Measurements from ENCODE around the gene DNAJB8.

Gene DNAJB8

DNA sequence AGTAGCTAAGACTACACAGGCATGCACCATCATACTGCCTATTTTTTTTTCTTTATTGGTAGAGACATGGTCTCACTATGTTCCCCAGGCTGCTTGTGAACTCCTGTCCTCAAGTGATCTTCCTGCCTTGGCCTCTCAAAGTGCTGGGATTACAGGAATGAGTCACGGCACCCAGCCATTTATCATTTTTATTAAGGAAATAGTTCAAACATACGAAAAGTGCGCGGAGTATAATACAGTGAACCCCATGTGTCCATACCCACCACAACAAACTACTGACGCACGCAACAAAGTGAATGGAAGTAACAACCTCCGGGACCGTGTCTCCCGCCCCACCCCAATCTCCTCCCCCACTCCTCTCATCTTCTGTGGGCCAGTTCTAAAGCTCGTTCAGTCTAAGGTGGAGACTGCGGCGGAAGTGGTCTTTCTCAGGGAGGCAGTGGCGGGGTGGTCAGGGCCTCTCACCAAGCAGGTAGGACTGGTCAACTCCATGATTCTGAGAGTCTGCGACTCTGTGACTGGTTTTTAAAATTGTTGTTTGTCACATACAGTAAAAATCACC, 42.1 kb downstream of the DNAJB8 start:
- FAIRE-seq = no peak

DNA sequence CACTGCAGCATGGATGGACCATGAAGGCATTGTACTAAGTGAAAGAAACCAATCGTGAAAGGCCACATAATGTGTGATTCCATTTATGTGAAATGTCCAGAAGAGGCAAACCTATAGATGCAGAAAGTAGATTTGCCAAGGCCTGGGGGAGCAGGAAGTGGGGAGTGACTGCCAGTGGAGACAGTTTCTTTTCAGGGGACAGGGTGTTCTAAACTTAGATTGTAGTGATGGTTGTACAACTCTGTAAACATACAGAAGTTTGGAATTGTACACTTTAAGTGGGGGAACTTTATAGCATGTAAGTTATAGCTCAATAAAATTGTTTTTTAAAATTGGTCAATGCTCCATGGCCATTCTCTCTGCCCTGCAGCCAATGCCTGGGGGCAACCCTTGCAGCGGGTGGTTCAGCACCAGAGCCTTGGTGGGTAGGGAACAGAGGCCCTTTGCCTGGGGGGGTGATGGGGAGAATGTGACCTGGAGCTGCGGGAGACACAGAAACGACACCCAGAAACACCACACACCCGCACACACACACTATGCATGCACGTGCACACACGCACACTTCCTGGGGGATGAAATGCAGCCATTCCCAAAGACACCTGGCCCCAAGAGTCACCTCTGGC, 43.1 kb downstream of the DNAJB8 start:
- FAIRE-seq = no peak

DNA sequence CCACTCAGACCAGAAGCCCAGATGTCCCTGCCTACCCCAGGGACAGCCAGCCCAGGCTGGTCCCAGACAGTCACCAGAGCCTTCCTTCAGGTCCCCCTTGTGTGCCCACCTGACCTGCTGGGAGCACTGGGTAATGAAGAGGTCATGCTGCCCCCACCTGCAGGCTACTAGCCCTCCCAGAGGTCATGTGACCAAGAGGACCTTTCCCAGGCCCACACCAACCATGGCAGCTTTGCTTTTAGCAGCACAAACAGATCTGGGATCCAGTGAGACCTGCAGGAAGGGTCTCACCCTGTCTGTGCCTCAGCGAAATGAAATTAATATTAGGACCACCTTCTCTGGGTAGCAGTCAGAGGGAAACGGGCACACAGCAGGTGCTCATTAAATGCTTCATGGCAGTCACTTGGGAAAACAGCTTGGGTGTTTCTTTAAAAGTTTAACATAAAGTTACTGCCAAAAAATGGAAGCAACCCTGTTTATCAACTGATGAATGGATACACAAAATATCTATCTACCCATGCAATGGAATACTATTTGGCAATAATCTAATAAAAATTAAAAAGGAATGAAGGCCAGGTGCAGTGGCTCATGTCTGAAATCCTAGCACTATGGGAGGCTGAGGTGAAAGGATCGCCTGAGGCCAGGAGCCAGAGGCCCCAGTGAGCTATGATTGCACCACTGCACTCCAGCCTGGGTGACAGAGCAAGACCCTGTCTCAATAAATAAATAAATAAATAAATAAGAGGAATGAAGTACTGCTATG, 43.7 kb downstream of the DNAJB8 start:
- no peak for FAIRE-seq

DNA sequence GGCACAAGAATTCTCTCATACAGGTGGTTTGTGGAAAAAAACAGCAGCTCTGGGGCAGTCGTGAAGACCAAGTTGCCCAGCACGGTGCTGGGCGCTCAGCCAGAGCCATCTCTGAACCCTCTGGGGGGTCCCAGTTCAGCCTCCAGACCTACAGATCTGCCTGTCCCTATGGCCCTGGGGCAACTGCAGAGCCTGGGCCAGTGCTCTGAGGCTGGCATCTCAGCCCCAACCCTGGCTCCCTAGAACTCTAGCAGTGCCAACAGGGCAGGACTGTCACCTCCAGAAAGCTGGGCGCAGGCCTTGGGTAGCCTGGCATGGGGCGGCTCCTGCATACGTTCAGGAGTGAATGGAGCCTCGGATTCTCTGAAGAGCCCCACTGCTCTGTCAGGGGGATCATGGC, 44.7 kb downstream of the DNAJB8 start:
- FAIRE-seq = no peak

DNA sequence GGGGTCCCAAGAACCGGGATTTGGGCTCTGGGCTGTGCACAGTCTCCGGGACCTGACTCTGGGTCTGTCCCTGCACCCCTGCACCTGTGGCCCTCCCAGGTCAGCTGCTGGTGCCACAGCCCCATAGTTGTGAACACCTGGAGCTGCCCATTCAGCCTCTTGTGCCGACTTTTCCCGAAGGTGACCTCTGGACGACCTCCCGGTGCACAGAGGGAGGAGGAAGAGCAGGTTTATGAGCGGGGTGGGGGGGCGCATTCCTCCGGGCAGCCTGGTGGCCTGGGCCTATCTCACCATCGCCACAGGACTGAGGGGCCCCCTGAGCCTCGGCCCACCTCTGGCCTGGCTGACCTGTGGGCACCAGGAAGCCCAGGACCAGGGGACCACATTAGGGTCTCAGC, 45.3 kb downstream of the DNAJB8 start:
- no peak for FAIRE-seq

DNA sequence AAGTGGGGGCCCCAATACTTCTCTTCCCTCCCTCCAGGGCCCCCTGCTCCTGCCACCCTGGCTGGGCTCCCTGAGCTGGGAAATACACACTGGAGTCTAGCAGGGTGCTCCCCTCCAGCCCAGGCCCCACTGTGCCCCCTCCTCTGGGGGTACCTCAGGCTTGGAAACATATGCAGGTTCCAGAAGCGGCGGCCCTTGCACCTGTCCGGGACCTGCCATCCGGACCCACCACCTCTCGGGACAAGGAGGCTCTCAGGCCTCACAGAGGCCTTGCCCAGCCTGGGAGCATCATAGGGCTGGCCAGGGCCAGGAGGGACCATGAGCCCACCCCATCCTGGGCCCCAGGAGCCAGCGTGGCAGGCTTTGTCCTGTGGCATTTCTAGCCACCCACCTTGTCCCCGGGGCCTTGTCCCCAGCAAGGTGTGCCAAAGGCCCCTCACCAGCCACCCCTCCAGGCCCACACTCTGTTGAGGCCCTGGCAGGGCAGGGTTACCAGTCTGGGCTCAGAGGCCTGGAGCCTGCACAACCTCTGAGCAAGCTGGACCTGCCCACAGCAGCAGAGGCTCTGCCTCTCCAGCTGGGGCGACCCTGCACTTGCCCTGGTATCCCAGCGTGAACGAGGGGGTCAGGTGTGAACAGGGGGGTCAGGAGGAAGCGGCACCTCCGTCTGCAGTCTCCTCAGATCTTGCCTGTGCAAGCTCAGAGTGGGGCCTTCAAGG, 45.8 kb downstream of the DNAJB8 start:
- FAIRE-seq = no peak

DNA sequence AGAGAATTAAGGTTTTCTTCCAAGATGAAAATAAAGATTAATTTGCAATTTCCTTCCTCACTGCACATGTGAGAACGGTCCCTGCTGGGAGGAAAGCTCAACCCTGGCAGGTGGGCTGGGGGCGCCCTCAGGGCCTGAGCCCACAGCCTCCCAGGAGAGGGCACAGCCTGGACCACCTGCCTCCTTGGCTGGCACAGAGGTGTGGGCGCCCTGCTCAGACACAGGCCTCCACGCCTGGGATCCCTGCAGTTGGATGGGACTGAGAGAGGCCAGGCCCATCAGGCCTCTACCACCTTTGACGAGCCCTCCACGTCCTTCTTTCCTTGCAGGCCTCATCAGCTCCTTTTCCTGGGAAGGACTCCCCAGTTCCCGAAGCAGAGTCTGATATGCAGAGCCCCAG, 46.4 kb downstream of the DNAJB8 start:
- no peak for FAIRE-seq

DNA sequence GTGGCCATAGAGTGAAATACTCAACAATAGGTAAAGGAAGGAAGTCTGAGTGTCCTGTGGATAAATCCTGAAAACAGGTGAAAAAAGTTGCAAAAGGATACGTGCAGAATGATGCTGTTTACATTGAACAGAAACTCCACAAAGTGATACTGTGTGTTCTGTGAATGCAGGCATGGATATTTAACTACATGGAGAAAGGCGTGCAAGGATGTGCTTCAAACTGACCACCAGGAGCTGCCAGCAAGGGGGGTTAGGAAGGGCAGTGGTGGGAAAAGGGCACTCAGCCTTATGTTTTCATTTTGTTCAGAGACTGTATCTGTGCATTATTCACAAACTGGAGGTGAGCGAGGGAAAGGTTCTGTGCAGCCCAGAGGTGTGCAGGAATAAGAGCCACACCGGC, 47.4 kb downstream of the DNAJB8 start:
- no peak for FAIRE-seq

DNA sequence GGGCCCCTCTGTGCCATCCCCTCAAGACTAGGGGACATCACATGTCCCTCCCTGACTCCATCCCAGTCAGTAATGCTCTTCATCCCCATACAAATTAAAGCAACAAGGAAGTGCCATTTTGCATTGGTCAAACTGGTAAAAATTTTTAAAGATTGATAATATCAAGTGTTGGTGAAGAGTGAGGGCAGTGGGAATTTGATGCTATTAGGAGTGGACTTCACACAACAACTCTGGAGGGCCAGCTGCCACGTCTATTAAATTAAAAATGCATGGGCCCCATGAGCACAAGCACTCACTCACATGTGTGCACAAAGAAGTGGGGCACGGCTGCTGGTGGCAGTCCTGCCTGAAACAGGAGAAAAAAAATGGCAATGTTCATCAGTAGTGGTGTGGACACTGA, 47.8 kb downstream of the DNAJB8 start:
- FAIRE-seq = no peak

DNA sequence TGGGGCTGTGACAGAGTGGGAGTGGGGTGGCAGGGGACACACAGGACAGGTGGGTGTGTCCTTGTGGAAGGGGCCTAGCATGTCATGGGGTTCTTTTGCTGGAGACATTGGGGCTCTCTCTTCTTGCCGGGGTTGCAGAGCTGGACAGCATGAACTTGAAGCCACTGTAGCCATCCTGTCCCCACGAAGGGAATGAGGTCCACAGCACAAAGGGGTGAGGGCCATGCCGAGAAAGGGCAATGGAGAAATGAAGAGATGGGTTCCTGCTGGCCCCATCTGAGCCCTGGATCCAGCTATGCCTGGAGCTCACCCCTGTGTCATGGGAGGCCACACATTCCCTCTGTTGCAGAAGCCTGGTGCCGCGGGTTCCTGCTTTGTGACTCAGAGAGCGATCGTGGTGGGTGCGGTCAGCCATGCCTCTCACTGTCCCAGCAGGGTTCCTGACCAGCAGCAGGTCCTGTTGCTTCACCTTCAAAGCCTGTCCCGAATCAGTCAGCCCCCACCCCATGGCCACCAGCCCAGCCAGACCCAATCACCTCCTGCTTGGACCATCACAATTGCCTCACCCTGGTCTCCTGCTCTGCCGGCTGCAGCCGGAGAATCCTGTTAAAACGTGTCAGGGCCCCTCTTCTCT, 50.0 kb downstream of the DNAJB8 start:
- FAIRE-seq = no peak

DNA sequence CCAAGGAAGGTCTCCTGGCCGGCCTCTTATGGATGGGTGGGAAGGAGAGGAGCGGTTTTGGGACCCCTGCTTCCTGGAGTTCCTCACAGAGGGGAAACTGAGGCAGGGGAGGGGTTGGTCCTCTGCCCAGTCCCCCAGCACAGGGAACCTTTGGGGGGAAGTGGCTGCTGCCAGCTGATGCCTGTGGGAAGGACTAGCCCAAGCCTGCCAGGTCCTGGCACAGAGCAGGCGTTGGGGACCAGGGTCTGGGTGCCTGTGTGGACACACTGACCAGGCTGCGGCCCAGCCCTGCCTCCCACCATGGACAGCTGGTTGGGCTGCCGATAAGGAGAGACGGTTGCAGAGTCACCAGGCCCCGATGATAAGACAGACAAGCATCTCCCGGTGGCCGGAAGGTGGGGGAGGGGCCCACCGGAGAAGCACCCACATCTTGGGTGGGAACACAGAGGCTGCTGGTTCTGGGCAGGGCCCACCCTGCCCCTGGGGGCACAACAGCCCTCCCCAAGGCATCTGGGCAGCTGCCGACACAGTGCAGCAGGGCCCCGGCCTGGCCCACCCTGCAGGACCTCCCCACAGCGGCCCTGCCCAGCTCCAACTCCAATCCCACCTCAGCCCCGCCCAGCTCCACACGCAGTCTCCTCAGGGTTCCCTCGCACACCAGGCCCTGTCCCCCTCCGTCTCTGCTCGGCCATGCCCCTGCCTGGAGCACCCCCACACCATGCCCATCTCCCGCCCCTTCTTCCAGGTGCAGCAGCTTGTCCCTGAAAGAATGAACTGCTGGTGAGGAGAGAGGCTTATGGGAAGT, 50.7 kb downstream of the DNAJB8 start:
- no peak for FAIRE-seq

DNA sequence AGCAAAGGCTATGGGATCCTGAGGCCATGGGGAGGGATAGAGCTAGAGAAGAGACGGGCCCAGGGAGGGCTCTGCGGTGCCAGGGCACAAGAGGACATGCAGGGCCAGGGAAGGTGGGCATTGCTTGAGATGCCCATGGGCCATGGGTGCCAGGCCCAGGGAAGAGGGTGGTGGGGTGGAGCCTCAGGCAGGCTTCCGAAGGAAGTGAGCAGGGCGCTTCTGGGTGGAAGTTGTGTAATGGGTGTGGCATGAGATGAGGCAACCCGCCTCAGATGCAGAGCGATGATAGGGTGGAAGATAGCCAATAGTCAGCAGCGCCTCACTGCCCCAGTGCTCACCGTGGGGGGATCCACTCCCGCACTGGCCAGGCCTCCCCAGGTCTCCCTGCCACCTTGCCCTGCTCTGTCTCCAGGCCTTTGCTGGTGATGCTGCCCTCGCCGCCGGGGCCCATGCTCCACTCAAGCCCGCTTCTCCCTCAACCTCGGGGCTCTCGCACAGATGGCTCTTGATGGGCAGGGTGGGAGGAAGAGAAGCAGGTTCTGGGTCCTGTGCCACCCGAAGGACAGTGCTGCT, 51.4 kb downstream of the DNAJB8 start:
- FAIRE-seq = no peak

DNA sequence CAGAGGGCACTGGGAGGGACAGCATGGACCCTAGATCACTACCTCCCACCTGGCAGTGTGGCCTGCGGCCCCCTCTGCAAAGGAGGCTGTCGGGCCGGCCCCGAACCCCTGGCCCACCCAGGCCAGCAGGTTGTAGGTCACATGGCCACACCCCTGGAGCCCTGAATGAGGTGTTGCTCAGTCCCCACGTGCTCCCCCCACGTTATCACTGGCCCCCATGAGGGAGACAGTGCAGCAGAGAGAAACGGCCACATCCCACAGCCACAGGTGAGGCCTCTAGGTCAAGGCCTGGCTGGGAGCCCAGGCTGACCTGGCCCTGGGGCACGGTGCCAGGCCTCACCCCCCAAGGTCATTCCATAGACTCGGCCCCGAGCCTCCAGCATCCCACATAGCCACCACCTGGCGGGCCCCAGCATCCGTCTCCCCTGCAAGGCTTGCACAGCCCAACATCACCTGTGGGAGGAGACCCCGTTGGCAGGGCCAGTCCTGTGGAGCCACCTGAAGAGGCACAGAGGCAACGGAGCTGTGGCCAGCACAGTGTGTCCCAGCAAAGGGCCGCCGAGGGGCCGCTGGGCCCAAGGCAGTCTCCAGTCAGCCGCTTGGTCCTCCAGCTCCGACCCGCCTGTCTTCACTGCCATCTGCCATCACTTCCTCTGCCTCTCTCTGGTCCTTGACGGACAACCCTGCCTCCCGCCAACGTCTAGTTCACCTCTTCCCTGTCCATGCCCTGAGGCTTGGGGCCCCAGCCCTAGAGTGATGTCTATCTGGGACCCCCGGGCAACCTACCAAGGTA, 53.1 kb downstream of the DNAJB8 start:
- no peak for FAIRE-seq

DNA sequence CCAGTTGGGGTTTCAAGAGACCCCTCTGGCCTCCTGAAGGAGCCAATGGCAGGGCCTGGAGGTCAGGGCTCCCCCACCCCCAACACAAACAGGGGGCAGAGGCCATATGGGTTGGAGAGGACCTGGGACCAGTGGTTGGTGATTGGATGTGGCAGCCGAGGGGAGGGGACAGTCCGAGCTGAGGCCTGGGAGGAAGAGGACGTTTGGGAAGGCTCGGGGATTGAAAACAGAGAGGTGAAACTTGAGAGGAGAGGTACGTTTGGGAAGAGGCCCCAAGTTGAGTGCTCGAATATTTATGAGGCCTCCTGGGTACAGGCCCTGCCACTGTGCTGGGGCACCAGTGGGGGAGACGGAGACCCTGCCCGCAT, 53.7 kb downstream of the DNAJB8 start:
- no peak for FAIRE-seq
